Measurements from ENCODE around the gene PARP12.

DNA sequence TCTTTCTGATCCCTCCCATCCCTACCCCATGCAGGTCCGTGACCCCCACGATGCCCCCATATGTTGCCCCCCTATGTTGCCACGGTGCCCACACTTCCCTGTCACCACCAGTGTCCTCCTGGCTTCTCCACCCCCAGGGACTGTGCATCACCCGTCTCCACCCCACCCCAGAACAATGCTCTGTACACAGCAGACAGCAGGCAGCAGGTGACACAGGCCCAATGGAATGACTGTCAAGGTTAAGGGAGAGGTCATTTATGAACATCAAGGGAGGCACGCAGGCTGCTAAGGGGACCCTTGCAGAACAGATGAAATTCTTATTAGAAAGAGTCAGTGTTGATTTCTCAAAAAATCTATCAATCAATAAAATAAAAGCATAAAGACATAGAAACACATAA lies 71.5 kb downstream of the PARP12 start:
- TF ChIP-seq EZH2 (IDR thresholded peaks at IDR 0.05; ENCODE audit: borderline replicate concordance, low read depth, low read length, severe bottlenecking) (no peak), CTCF (IDR thresholded peaks at IDR 0.05; ENCODE audit: borderline replicate concordance, extremely low read depth, low read length, poor library complexity, severe bottlenecking) (no peak)
